ENCODE results near the gene IFNG-AS1.

DNA sequence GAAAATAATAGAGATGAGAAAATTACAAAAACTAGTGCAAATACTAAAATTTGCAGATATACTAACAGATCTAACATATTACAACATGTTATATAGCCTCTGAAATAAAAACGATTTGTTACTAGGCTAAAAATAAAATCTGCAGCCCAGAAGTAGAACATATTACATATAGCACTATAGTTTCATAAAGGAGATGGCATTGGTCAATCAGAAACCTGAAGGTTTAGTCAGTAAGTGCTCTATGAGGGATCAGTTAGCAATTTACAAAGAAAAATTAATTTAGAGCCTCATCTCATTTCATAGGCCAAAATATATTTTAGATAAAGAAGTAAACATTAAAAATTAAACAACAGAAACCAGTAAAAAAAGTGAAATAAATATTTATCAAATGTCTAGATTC, 41.0 kb downstream of the IFNG-AS1 start:
- no peak for TF ChIP-seq EP300 (IDR thresholded peaks at IDR 0.05)
- no peak for TF ChIP-seq POLR2AphosphoS5 (IDR thresholded peaks at IDR 0.05)
- TF ChIP-seq POLR2A (IDR thresholded peaks at IDR 0.05) = no peak

All from gastroesophageal sphincter (tissue), 2 donors.